Liver (tissue), 3 donors: ENCODE measurements around the gene AKAP7.

Experiments
- CTCF ChIP-seq: fragments of 150-350 bp; IDR thresholded peaks from 2 replicates; pipeline ENCODE4 v1.5.1; 2017; ENCODE audit warnings: improper control_type of control experiment, low read depth, low read length; ENCODE audit not compliant: missing input control
- EGR1 ChIP-seq, 2 donors: IDR thresholded peaks; 2 replicates each; pipeline ENCODE4 v1.6.1; 2016 to 2018; ENCODE audit warnings: antibody characterized with exemption in 2 of 2, low read depth in 2 of 2
- FOXA1 ChIP-seq: IDR thresholded peaks from 2 replicates; pipeline ENCODE4 v1.6.1; 2016; ENCODE audit warnings: antibody characterized with exemption
- HNF4G ChIP-seq: IDR thresholded peaks from 2 replicates; pipeline ENCODE4 v1.6.1; 2016; ENCODE audit warnings: antibody characterized with exemption
- JUND ChIP-seq, 2 donors: IDR thresholded peaks; 2 replicates each; pipeline ENCODE4 v1.6.1; 2016; ENCODE audit warnings: antibody characterized with exemption in 2 of 2
- MAX ChIP-seq: IDR thresholded peaks from 2 replicates; pipeline ENCODE4 v1.6.1; 2016; ENCODE audit warnings: antibody characterized with exemption
- RAD21 ChIP-seq, 2 donors: IDR thresholded peaks; 2 replicates each; pipeline ENCODE4 v1.6.1; 2016; ENCODE audit warnings: antibody characterized with exemption in 2 of 2, mild to moderate bottlenecking in 2 of 2
- REST ChIP-seq: IDR thresholded peaks from 2 replicates; pipeline ENCODE4 v1.6.1; 2016; ENCODE audit warnings: antibody characterized with exemption, mild to moderate bottlenecking
- SP1 ChIP-seq: IDR thresholded peaks from 2 replicates; pipeline ENCODE4 v1.6.1; 2018; ENCODE audit warnings: antibody characterized with exemption, mild to moderate bottlenecking
- TAF1 ChIP-seq: conservative IDR thresholded peaks from 2 replicates; pipeline ENCODE4 v1.6.1; 2016; ENCODE audit warnings: antibody characterized with exemption, mild to moderate bottlenecking
- YY1 ChIP-seq: IDR thresholded peaks from 2 replicates; pipeline ENCODE4 v1.6.1; 2016; ENCODE audit warnings: antibody characterized with exemption, mild to moderate bottlenecking
- ZBTB33 ChIP-seq: IDR thresholded peaks from 2 replicates; pipeline ENCODE4 v1.6.1; 2016; ENCODE audit warnings: antibody characterized with exemption
- donor health status: healthy.
- donor health status: healthy.

GRCh38 chr6:131268303-131268702 lies 133.0 kb downstream of the AKAP7 start:
- TF ChIP-seq CTCF (no peak), MAX (no peak), SP1 (no peak), TAF1 (no peak), RAD21 (IDR thresholded peaks at IDR 0.05) (no peak), JUND (IDR thresholded peaks at IDR 0.05) (no peak), ZBTB33 (no peak), YY1 (no peak), FOXA1 (no peak), REST (no peak), EGR1 (IDR thresholded peaks at IDR 0.05; ENCODE audit: low read depth in 2 of 2) (no peak), HNF4G (no peak)
